H1 (cell line): ENCODE data around the gene ADCY9. TPM values are rescaled to one million over a fixed set of nuclear protein-coding genes. Genes with fewer than 3 reads are reported as not detected.

Experiments used
- CTCF ChIA-PET: fragments of 300-600 bp; sonication (Branson Sonifier 250); formaldehyde crosslinking; loops from one replicate; lab custom pipeline; 2021; ENCODE audit not compliant: partially characterized antibody; lab: Charles Lee
- POLR2A ChIA-PET: fragments of 300-600 bp; sonication (Branson Sonifier 250); formaldehyde crosslinking; loops from one replicate; lab custom pipeline; 2021; ENCODE audit warnings: inconsistent platforms; ENCODE audit not compliant: partially characterized antibody; lab: Charles Lee
- DNase-seq, 2 experiments: peaks; one replicate each; pipeline versions ENCODE4 v3.0.0 to v3.0.0-alpha.2; 2010 to 2022; ENCODE audit warnings: low spot score in 2 of 2, low read depth in 1 of 2, mixed read lengths in 1 of 2
- FAIRE-seq: peaks from 2 replicates; lab custom pipeline; 2011; peaks lifted over from hg19 to GRCh38; lab: Jason Lieb, UNC
- H2AFZ ChIP-seq: 2 replicates; pipeline ENCODE4 v1.8.1; 2012; ENCODE audit warnings: low read length, inconsistent platforms
- H2AK5ac ChIP-seq: 2 replicates; pipeline ENCODE4 v1.6.1; 2013; ENCODE audit warnings: low read depth, low read length
- H2BK120ac ChIP-seq: replicated peaks from 2 replicates; pipeline ENCODE3; 2013; ENCODE audit warnings: low read depth, low read length, inconsistent platforms
- H2BK12ac ChIP-seq: 2 replicates; pipeline ENCODE4 v1.6.1; 2013; ENCODE audit warnings: low read depth, low read length
- H2BK15ac ChIP-seq: 2 replicates; pipeline ENCODE4 v1.6.1; 2013; ENCODE audit warnings: low read length
- H2BK20ac ChIP-seq: 2 replicates; pipeline ENCODE4 v1.6.1; 2013; ENCODE audit warnings: low read length
- H2BK5ac ChIP-seq: 2 replicates; pipeline ENCODE4 v1.6.1; 2013; ENCODE audit warnings: low read depth, low read length
- H3K14ac ChIP-seq: 2 replicates; pipeline ENCODE4 v1.6.1; 2013; ENCODE audit warnings: inconsistent platforms; ENCODE audit not compliant: insufficient read length
- H3K18ac ChIP-seq: 2 replicates; pipeline ENCODE4 v1.6.1; 2013; ENCODE audit warnings: low read length; ENCODE audit errors: extremely low read depth
- H3K23ac ChIP-seq: 2 replicates; pipeline ENCODE4 v1.6.1; 2013; ENCODE audit warnings: inconsistent platforms; ENCODE audit not compliant: insufficient read length
- H3K23me2 ChIP-seq: 2 replicates; pipeline ENCODE4 v1.6.1; 2013; ENCODE audit warnings: low read depth, low read length
- H3K27ac ChIP-seq: 2 replicates; pipeline ENCODE4 v1.6.1; 2011; ENCODE audit warnings: low read depth, low read length, inconsistent platforms
- H3K27me3 ChIP-seq, 4 experiments: replicated peaks in 1 of 4; 1 replicate in 1 of 4; 2 replicates in 3 of 4; pipeline versions ENCODE4 v1.6.1 to v1.8.1; 2011 to 2013; ENCODE audit warnings: low read length in 3 of 4, mild to moderate bottlenecking in 3 of 4, inconsistent platforms in 2 of 4, mixed read lengths in 2 of 4, moderate library complexity in 1 of 4; ENCODE audit not compliant: control insufficient read depth in 3 of 4, insufficient read depth in 3 of 4; ENCODE audit errors: extremely low read depth in 1 of 4
- H3K36me3 ChIP-seq, 4 experiments: 2 replicates each; pipeline versions ENCODE4 v1.6.1 to v1.8.1; 2011 to 2013; ENCODE audit warnings: mild to moderate bottlenecking in 4 of 4, low read length in 3 of 4, moderate library complexity in 2 of 4, control low read depth in 1 of 4, inconsistent platforms in 1 of 4; ENCODE audit not compliant: insufficient read depth in 4 of 4, control insufficient read depth in 2 of 4
- H3K4ac ChIP-seq: replicated peaks from 2 replicates; pipeline ENCODE3; 2013; ENCODE audit warnings: low read length, low read depth, mixed read lengths, inconsistent platforms; ENCODE audit not compliant: insufficient read length
- H3K4me1 ChIP-seq, 4 experiments: replicated peaks in 1 of 4; 1 replicate in 1 of 4; 2 replicates in 3 of 4; pipeline versions ENCODE4 v1.6.1 to v1.8.1; 2011 to 2013; ENCODE audit warnings: low read length in 3 of 4, inconsistent platforms in 2 of 4, mixed read lengths in 1 of 4; ENCODE audit not compliant: insufficient read depth in 4 of 4, control insufficient read depth in 3 of 4
- H3K4me2 ChIP-seq, 2 experiments: 2 replicates each; pipeline versions ENCODE4 v1.6.1 to v1.8.1; 2011 to 2013; ENCODE audit warnings: low read depth in 2 of 2, low read length in 2 of 2, control low read depth in 1 of 2, inconsistent platforms in 1 of 2, mild to moderate bottlenecking in 1 of 2; ENCODE audit not compliant: insufficient read depth in 1 of 2
- H3K4me3 ChIP-seq, 4 experiments: fragments of 200-600, 300-600 bp in 1 of 4; sonication (generic), shearing (Covaris generic), sonication (Bioruptor Twin) in 1 of 4; 2 replicates each; pipeline versions ENCODE4 v1.5.1 to v1.8.1; 2011 to 2016; ENCODE audit warnings: low read length in 4 of 4, low read depth in 3 of 4, control low read depth in 2 of 4, inconsistent platforms in 2 of 4, mild to moderate bottlenecking in 2 of 4, mixed read lengths in 1 of 4, moderate library complexity in 1 of 4; ENCODE audit not compliant: insufficient read depth in 2 of 4; ENCODE audit errors: extremely low read depth in 1 of 4
- H3K56ac ChIP-seq: replicated peaks from 2 replicates; pipeline ENCODE3; 2013; ENCODE audit warnings: low read depth, mild to moderate bottlenecking, mixed read lengths, low read length, inconsistent platforms; ENCODE audit not compliant: insufficient read length
- H3K79me1 ChIP-seq: 2 replicates; pipeline ENCODE4 v1.6.1; 2013; ENCODE audit warnings: low read depth, low read length, control low read depth
- H3K79me2 ChIP-seq, 2 experiments: 2 replicates each; pipeline versions ENCODE4 v1.6.1 to v1.8.1; 2012 to 2013; ENCODE audit warnings: low read length in 2 of 2, mild to moderate bottlenecking in 2 of 2, inconsistent platforms in 1 of 2; ENCODE audit not compliant: insufficient read depth in 2 of 2, control insufficient read depth in 1 of 2
- H3K9ac ChIP-seq, 4 experiments: replicated peaks in 1 of 4; 1 replicate in 1 of 4; 2 replicates in 3 of 4; pipeline versions ENCODE4 v1.6.1 to v1.8.1; 2011 to 2013; ENCODE audit warnings: low read depth in 3 of 4, low read length in 3 of 4, control low read depth in 2 of 4, mild to moderate bottlenecking in 2 of 4, moderate library complexity in 2 of 4, inconsistent platforms in 1 of 4; ENCODE audit errors: extremely low read depth in 1 of 4
- H3K9me3 ChIP-seq, 2 experiments: 2 replicates each; pipeline versions ENCODE4 v1.6.1 to v1.8.1; 2012 to 2013; ENCODE audit warnings: mild to moderate bottlenecking in 2 of 2, moderate library complexity in 2 of 2, control low read depth in 1 of 2, inconsistent platforms in 1 of 2, low read depth in 1 of 2, low read length in 1 of 2, mixed read lengths in 1 of 2; ENCODE audit not compliant: insufficient read depth in 2 of 2
- H4K20me1 ChIP-seq, 2 experiments: replicated peaks in 1 of 2; 2 replicates each; pipeline versions ENCODE3 to v1.8.1; 2011 to 2013; ENCODE audit warnings: inconsistent platforms in 2 of 2, low read length in 2 of 2, mild to moderate bottlenecking in 1 of 2; ENCODE audit not compliant: insufficient read depth in 2 of 2, control insufficient read depth in 1 of 2
- H4K5ac ChIP-seq: 2 replicates; pipeline ENCODE4 v1.6.1; 2013; ENCODE audit warnings: low read length, low read depth, mixed read lengths, inconsistent platforms; ENCODE audit not compliant: insufficient read length
- H4K8ac ChIP-seq: 2 replicates; pipeline ENCODE4 v1.8.0; 2013; ENCODE audit warnings: mild to moderate bottlenecking, moderate library complexity, low read length, inconsistent platforms; ENCODE audit not compliant: insufficient read depth; ENCODE audit errors: extremely low read depth
- H4K91ac ChIP-seq: replicated peaks from 2 replicates; pipeline ENCODE3; 2013; ENCODE audit warnings: low read length, mixed read lengths, inconsistent platforms; ENCODE audit not compliant: insufficient read length
- ASH2L ChIP-seq: fragments of 200-600, 300-600 bp; sonication (generic); IDR thresholded peaks from one replicate; pipeline ENCODE4 v1.7.1; 2017; ENCODE audit warnings: low read length
- HDAC2 ChIP-seq, 2 experiments: fragments of 300-600 bp in 1 of 2; sonication (generic) in 1 of 2; IDR thresholded peaks; 2 replicates each; pipeline ENCODE4 v1.6.1; 2011 to 2012; ENCODE audit warnings: low read depth in 2 of 2, low read length in 2 of 2, mild to moderate bottlenecking in 2 of 2, moderate library complexity in 2 of 2, borderline replicate concordance in 1 of 2, inconsistent platforms in 1 of 2
- NRF1 ChIP-seq: IDR thresholded peaks from 2 replicates; pipeline ENCODE4 v1.6.1; 2011; ENCODE audit warnings: mild to moderate bottlenecking, low read depth, low read length, improper control_type of control experiment
- RNF2 ChIP-seq: fragments of 200-900, 300-1000 bp; sonication (generic); IDR thresholded peaks from 2 replicates; pipeline ENCODE4 v1.7.1; 2016; ENCODE audit warnings: borderline replicate concordance, low read depth, mild to moderate bottlenecking, antibody characterized with exemption, low read length; ENCODE audit not compliant: poor library complexity, severe bottlenecking; ENCODE audit errors: missing control alignments
- SP1 ChIP-seq: IDR thresholded peaks from 2 replicates; pipeline ENCODE4 v1.6.1; 2011; ENCODE audit warnings: low read depth, low read length
- TAF7 ChIP-seq: optimal IDR thresholded peaks from 2 replicates; pipeline ENCODE3; 2011; ENCODE audit warnings: low read depth, mild to moderate bottlenecking, inconsistent platforms, low read length, moderate library complexity, borderline replicate concordance
- USF2 ChIP-seq: IDR thresholded peaks from 2 replicates; pipeline ENCODE4 v1.6.1; 2011; ENCODE audit warnings: low read length, improper control_type of control experiment
- ZNF274 ChIP-seq: IDR thresholded peaks from 2 replicates; pipeline ENCODE4 v1.7.0; 2012; ENCODE audit warnings: low read length, borderline replicate concordance; ENCODE audit errors: extremely low read depth
- WGBS, 2 experiments: shearing (Covaris generic) in 1 of 2; methylation state at CpG; one replicate each; pipeline versions ENCODE4 v1.1.6 to v1.1.7; 2013 to 2015; ENCODE audit warnings: low lambda C conversion rate in 2 of 2, mixed read lengths in 2 of 2, inconsistent platforms in 1 of 2, low coverage in 1 of 2, missing lambda C conversion rate in 1 of 2; ENCODE audit not compliant: insufficient replicate concordance in 2 of 2, insufficient coverage in 1 of 2, insufficient read length in 1 of 2; ENCODE audit errors: extremely low coverage in 1 of 2, missing lambda C conversion rate in 1 of 2; 5-methylcytosine and 5-hydroxymethylcytosine counted together
- polyA plus RNA-seq, 7 experiments: library from polyadenylated mRNA; depleted of rRNA in 3 of 7; stranded (reverse) in 5 of 7; unstranded in 2 of 7; fragments of >200 nt in 5 of 7; fragments of 200-250 nt in 2 of 7; gene quantifications; 1 replicate in 5 of 7; 2 replicates in 1 of 7; 4 replicates in 1 of 7; pipeline versions ENCODE4 v1.2.1 to v1.2.3, GENCODE V29; 2011 to 2013; ENCODE audit warnings: missing spikeins in 2 of 7, mixed read lengths in 2 of 7
- total RNA-seq: library from RNA; stranded (reverse); fragmentation: NEBNext Ultra II Directional; extraction: Animal tissue kit (Norgen Biotek cat#: 25700); gene quantifications from 2 replicates; pipeline ENCODE4 v1.2.1, GENCODE V29; 2021

Gene ADCY9
- total and polyA plus RNA-seq, 2 of the 8 experiments (the other 6 are each of a cell fraction or from before 2014, with no cell fraction given) = 5.4 to 13.1 TPM

DNA sequence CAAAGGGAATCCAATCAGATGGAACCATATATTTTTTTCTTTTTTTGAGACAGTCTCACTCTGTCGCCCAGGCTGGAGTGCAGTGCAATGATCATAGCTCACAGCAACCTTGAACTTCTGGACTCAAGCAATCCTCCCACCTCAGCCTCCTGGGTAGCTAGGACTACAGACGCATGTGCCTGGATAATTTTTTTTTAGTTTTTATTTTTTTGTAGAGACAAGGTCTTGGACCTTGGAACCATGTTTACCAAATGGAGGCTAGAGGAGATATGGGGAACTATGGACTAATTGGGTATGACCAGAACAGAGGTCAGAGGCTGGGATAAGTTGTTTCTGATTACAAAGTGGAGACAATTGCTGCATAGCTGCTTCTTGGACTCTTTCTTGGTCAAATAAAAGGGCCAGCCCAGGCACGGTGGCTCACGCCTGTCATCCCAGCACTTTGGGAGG lies 41.2 kb upstream of the ADCY9 start:
- Histone ChIP-seq H3K23me2 (no peaks in the 10 kb centered on the region), H3K27ac (no peak overlapping the region), H3K4me3 (no peak overlapping the region), H3K9ac (no peak overlapping the region), H3K79me1 (no peaks in the 10 kb centered on the region), H3K18ac (no peak overlapping the region), H3K27me3 (no peaks in the 10 kb centered on the region), H2AK5ac (no peak overlapping the region), H3K4me1 (no peaks in the 10 kb centered on the region), H4K20me1 (no peaks in the 10 kb centered on the region), H3K14ac (no peak overlapping the region), H3K79me2 (no peaks in the 10 kb centered on the region), H2BK5ac (no peak overlapping the region), H3K23ac (no peak overlapping the region), H2BK20ac (no peak overlapping the region), H2BK12ac (no peak overlapping the region), H2BK120ac (no peak overlapping the region), H2BK15ac (no peak overlapping the region), H3K4me2 (no peak overlapping the region), H4K5ac (no peak overlapping the region), H3K9me3 (no peaks in the 10 kb centered on the region), H4K91ac (no peak overlapping the region), H4K8ac (no peak overlapping the region), H3K4ac (no peak overlapping the region), H2AFZ (no peak overlapping the region), H3K56ac (no peak overlapping the region), H3K36me3 (no peaks in the 10 kb centered on the region)
- DNase-seq (no peak), FAIRE-seq (no peak)
- POLR2A ChIA-PET = interaction anchor here (1.0 kb wide), 1 partner anchor 19 kb away, joined by 3 read pairs; no protein-coding TSS in a partner anchor
- TF ChIP-seq ZNF274 = no peak
- TF ChIP-seq RNF2 = no peak
- TF ChIP-seq USF2 = no peak
- no peak for TF ChIP-seq HDAC2 (IDR thresholded peaks at IDR 0.05; ENCODE audit: borderline replicate concordance in 1 of 2, low read depth in 2 of 2, low read length in 2 of 2)
- TF ChIP-seq TAF7 = no peak
- TF ChIP-seq NRF1 = no peak
- TF ChIP-seq SP1 = no peak
- no peak for TF ChIP-seq ASH2L
- CTCF ChIA-PET = interaction anchor here (0.7 to 1.8 kb wide), 4 partner anchors 10 to 102 kb away, joined by 3 to 4 read pairs (median 4); no protein-coding TSS in a partner anchor
- 90% methylated on average over 4 of the region's 4 CpGs; no CpG with 5 or more reads in 1 of the 2 experiments for WGBS, 2 experiments
